ENCODE data around the gene TANGO6.
A peak's percentile ranks its signal among the peaks of the same experiment; 100 is the strongest.
"Not testable (repeated sequence)": the region's sequence is repeated elsewhere in the genome, so short reads cannot be mapped to it uniquely, and the experiment has no call there.

The TANGO6 gene

DNA sequence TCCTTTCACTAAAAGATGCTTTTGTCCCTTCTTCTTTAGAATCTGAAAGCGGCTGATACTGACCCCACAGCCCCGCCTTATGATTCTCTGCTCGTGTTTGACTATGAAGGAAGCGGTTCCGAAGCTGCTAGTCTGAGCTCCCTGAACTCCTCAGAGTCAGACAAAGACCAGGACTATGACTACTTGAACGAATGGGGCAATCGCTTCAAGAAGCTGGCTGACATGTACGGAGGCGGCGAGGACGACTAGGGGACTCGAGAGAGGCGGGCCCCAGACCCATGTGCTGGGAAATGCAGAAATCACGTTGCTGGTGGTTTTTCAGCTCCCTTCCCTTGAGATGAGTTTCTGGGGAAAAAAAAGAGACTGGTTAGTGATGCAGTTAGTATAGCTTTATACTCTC, 10.1 kb upstream of the TANGO6 start:
- Histone ChIP-seq H3K27me3 (no peaks in the 10 kb centered on the region), H4K20me1 (no peaks in the 10 kb centered on the region), H3K4me1 (no peaks in the 10 kb centered on the region), H3K9me3 (no peaks in the 10 kb centered on the region), H3K4me2 (no peak overlapping the region), H3K4me3 (no peak overlapping the region), H3K36me3 (no peaks in the 10 kb centered on the region), H3K27ac (no peak overlapping the region), H3K9ac (no peak overlapping the region)
- no peak for TF ChIP-seq Cebpa-rat (IDR thresholded peaks at IDR 0.05)

GRCh38 chr16:68834550-68834949, 8.8 kb upstream of the TANGO6 start:
- H4K20me1 ChIP-seq = no peaks in the 10 kb centered on the region
- H3K9me3 ChIP-seq = no peaks in the 10 kb centered on the region
- H3K27me3 ChIP-seq = no peaks in the 10 kb centered on the region
- H3K27ac ChIP-seq = no peak overlapping the region
- H3K36me3 ChIP-seq = no peaks in the 10 kb centered on the region
- H3K4me2 ChIP-seq = no peak overlapping the region
- no peak overlapping the region for H3K4me3 ChIP-seq
- no peak for TF ChIP-seq Cebpa-rat (IDR thresholded peaks at IDR 0.05)
- H3K9ac ChIP-seq = no peak overlapping the region
- no peaks in the 10 kb centered on the region for H3K4me1 ChIP-seq

DNA sequence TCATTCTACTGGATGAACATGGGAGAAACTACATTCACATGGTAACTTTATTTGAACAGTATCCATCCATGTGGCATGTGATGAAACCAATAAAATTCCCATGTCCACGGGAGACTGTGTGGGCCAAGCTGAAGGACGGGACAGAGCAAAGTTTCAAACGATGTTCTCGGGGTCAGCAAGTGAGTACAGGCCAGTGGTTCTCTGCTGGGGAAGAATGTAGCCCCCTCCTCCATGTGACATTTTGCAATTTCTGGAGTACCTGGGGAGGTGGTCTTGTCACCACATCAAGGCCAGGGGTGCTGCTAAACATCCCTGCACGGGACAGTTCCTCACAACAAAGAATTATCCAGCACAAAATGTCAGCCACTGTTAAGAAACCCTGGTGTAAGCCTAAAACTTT, 7.4 kb upstream of the TANGO6 start:
- Histone ChIP-seq H3K27ac (no peak overlapping the region), H4K20me1 (no peaks in the 10 kb centered on the region), H3K4me3 (no peak overlapping the region), H3K4me1 (no peaks in the 10 kb centered on the region), H3K4me2 (no peak overlapping the region), H3K9ac (no peak overlapping the region), H3K27me3 (no peaks in the 10 kb centered on the region), H3K36me3 (no peaks in the 10 kb centered on the region), H3K9me3 (no peaks in the 10 kb centered on the region)
- no peak for TF ChIP-seq Cebpa-rat (IDR thresholded peaks at IDR 0.05)

DNA sequence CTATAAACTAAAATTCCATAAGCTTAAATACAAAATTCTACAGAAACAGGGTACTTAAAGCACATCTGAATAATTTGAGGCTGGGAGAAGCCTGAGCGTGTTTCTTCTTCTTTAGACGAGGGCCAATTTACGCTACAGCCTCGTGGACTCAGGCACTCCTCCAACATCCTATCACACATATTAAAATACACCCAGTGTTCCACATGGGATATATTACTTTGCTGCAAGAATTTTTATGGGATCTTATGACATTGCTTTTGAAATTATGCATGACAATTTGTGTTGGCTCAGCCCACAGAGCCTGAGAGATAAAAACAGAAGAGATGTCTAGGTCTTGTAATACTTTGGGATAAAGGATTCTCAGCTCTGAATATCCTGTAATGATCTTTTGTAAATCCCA, 3.5 kb upstream of the TANGO6 start:
- TF ChIP-seq Cebpa-rat (IDR thresholded peaks at IDR 0.05) = no peak
- Histone ChIP-seq H3K4me2 (no peak overlapping the region), H3K9ac (no peak overlapping the region), H4K20me1 (no peaks in the 10 kb centered on the region), H3K27me3 (no peaks in the 10 kb centered on the region), H3K27ac (no peak overlapping the region), H3K9me3 (no peaks in the 10 kb centered on the region), H3K36me3 (no peaks in the 10 kb centered on the region), H3K4me1 (peaks cover 14% of the 10 kb centered on the region), H3K4me3 (no peak overlapping the region)

- Histone ChIP-seq H3K27ac (peak overlapping the region; percentile 95), H3K9ac (peak overlapping the region; percentile 95), H3K4me2 (peak overlapping the region; percentile 91), H3K4me1 (peaks cover 15% of the 10 kb centered on the region), H3K4me3 (peak overlapping the region; percentile 83)
- not testable (repeated sequence) for H3K27me3 ChIP-seq, H4K20me1 ChIP-seq, H3K9me3 ChIP-seq, H3K36me3 ChIP-seq
Measured at GRCh38 chr16:68842964-68843481, 308 bp upstream of the TANGO6 start.

DNA sequence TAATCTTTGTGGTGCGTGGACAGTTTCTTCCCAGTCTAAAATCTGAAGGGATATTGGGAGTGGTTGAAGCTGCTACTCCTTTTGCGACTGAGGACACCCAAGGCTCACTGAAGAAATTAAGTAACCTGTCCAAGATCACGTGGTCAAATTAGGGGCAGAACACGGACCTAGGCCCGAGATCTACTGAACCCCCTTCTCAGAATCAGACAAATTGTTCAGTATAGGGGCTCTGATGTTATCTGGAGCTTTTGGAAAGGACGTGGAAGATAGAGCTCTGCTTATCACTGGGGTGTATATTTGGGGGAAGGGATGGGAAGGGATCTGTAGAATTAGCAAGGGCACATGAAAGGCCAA, 857 bp downstream of the TANGO6 start:
- Histone ChIP-seq H3K27me3 (no peaks in the 10 kb centered on the region), H3K36me3 (no peaks in the 10 kb centered on the region), H3K27ac (peak overlapping the region; percentile 95), H3K4me2 (peak overlapping the region; percentile 91), H3K9me3 (no peaks in the 10 kb centered on the region), H4K20me1 (0 out of 2 replicates have a peak, but pooled peaks cover 5% of the 10 kb centered on the region), H3K4me3 (peak overlapping the region; percentile 83), H3K9ac (peak overlapping the region; percentile 95), H3K4me1 (peaks cover 15% of the 10 kb centered on the region)
- TF ChIP-seq Cebpa-rat (IDR thresholded peaks at IDR 0.05) = no peak

DNA sequence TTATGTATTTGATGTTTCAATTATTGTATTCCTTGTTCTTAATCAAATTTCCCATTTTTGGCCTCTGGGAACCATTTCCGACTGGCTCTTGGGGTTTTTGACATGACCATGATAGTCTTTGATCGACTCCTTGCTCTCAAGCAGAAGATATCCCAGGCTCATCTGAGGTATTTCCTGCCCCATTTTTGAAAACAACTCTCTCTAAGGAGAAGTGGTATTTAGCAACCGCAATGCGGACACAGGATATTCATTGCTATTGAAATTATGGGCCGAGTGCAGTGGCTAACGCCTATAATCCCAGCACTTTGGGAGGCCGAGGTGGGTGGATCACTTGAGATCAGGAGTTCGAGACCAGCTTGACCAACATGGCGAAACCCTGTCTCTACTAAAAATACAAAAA, 5.5 kb downstream of the TANGO6 start:
- Histone ChIP-seq H3K4me1 (peaks cover 10% of the 10 kb centered on the region), H4K20me1 (0 out of 2 replicates have a peak, but pooled peaks cover 5% of the 10 kb centered on the region), H3K4me2 (no peak overlapping the region), H3K4me3 (no peak overlapping the region), H3K9me3 (0 out of 2 replicates have a peak, but pooled peaks cover under 1% of the 10 kb centered on the region), H3K9ac (no peak overlapping the region), H3K36me3 (no peaks in the 10 kb centered on the region), H3K27ac (no peak overlapping the region), H3K27me3 (no peaks in the 10 kb centered on the region)
- TF ChIP-seq Cebpa-rat (IDR thresholded peaks at IDR 0.05) = no peak

GRCh38 chr16:68850481-68850880, 7.2 kb downstream of the TANGO6 start:
- no peak overlapping the region for H3K4me2 ChIP-seq
- no peaks in the 10 kb centered on the region for H3K27me3 ChIP-seq
- peaks cover 7% of the 10 kb centered on the region; the same call in 1 of the 2 replicates for H3K36me3 ChIP-seq
- no peak for TF ChIP-seq Cebpa-rat (IDR thresholded peaks at IDR 0.05)
- no peak overlapping the region for H3K4me3 ChIP-seq
- H3K9me3 ChIP-seq = 0 out of 2 replicates have a peak, but pooled peaks cover 15% of the 10 kb centered on the region
- H3K9ac ChIP-seq = no peak overlapping the region
- no peak overlapping the region for H3K27ac ChIP-seq
- H4K20me1 ChIP-seq = 0 out of 2 replicates have a peak, but pooled peaks cover 5% of the 10 kb centered on the region
- H3K4me1 ChIP-seq = no peaks in the 10 kb centered on the region

- no peak for TF ChIP-seq Cebpa-rat (IDR thresholded peaks at IDR 0.05)
- H3K36me3 ChIP-seq = peaks cover 8% of the 10 kb centered on the region; the same call in 1 of the 2 replicates
- 0 out of 2 replicates have a peak, but pooled peaks cover 15% of the 10 kb centered on the region for H3K9me3 ChIP-seq
- no peaks in the 10 kb centered on the region for H3K27me3 ChIP-seq
- no peak overlapping the region for H3K4me2 ChIP-seq
- H3K4me1 ChIP-seq = no peaks in the 10 kb centered on the region
- no peak overlapping the region for H3K4me3 ChIP-seq
- no peak overlapping the region for H3K9ac ChIP-seq
- 0 out of 2 replicates have a peak, but pooled peaks cover 5% of the 10 kb centered on the region for H4K20me1 ChIP-seq
- H3K27ac ChIP-seq = no peak overlapping the region
Measured at GRCh38 chr16:68851601-68852000, 8.3 kb downstream of the TANGO6 start.

DNA sequence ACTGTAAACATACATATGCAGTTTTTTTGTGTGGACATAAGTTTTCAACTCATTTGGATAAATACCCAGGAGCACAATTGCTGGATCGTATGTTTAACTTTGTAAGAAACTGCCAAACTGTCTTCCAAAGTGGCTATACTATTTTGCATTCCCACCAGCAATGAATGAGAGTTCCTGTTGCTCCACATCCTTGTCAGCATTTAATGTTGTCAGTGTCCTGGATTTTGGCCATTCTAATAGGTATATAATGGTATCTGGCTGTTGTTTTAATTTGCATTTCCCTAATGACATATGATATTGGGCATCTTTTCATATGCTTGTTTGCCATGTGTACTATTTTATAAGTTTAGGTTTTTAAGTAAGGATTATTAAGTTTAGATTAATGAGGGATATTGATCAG, 14.1 kb downstream of the TANGO6 start:
- Histone ChIP-seq H3K9ac (no peak overlapping the region), H3K27me3 (no peaks in the 10 kb centered on the region), H3K36me3 (peaks cover 31% of the 10 kb centered on the region), H3K9me3 (0 out of 2 replicates have a peak, but pooled peaks cover 25% of the 10 kb centered on the region), H3K27ac (no peak overlapping the region), H3K4me3 (no peak overlapping the region), H3K4me1 (no peaks in the 10 kb centered on the region), H4K20me1 (no peaks in the 10 kb centered on the region), H3K4me2 (no peak overlapping the region)
- TF ChIP-seq Cebpa-rat (IDR thresholded peaks at IDR 0.05) = no peak

GRCh38 chr16:68859828-68860227, 16.5 kb downstream of the TANGO6 start:
- Histone ChIP-seq H3K36me3 (peaks cover 48% of the 10 kb centered on the region), H3K9me3 (0 out of 2 replicates have a peak, but pooled peaks cover 16% of the 10 kb centered on the region), H3K4me3 (no peak overlapping the region), H3K4me2 (no peak overlapping the region), H3K27ac (no peak overlapping the region), H3K27me3 (no peaks in the 10 kb centered on the region), H3K4me1 (no peaks in the 10 kb centered on the region), H4K20me1 (no peaks in the 10 kb centered on the region), H3K9ac (no peak overlapping the region)
- no peak for TF ChIP-seq Cebpa-rat (IDR thresholded peaks at IDR 0.05)
